Right ventricle myocardium inferior (tissue), 1 donor: Measurements from ENCODE around the gene NRP1. TPM values are rescaled to one million over a fixed set of nuclear protein-coding genes. Genes with fewer than 3 reads are reported as not detected.

ENCODE experiments used
- ATAC-seq: fragments of 200-7000 bp; cut with Tn5 transposase; one replicate; pipeline ENCODE4 v1.9.1; 2020; ENCODE audit warnings: mild to moderate bottlenecking, moderate library complexity
- DNase-seq: peaks from one replicate; pipeline ENCODE4 v3.0.0; 2021; ENCODE audit errors: missing footprints
- intact Hi-C: fragments of 100-400 bp; cut with DNase I; formaldehyde crosslinking; loops from one replicate; pipeline ENCODE4 v1.11.0; 2022
- total RNA-seq: library from RNA; stranded (reverse); fragmentation: NEBNext Ultra II Directional; extraction: Animal tissue kit (Norgen Biotek cat#: 25700); gene quantifications from one replicate; pipeline ENCODE4 v1.2.1, GENCODE V29; 2021
- donor health status: DM: no; HTN: yes; CAD: no; lungs with severe emphysema.

Gene NRP1
- total RNA-seq, 1 donor from 2014 or later: 175 TPM

- ATAC-seq (no peak), DNase-seq (no peak)
- intact Hi-C loops: no loop called here
These were observed 200.9 kb downstream of the NRP1 start for GRCh38 chr10:33133557-33133956.

GRCh38 chr10:33132626-33133025 is 201.8 kb downstream of the NRP1 start:
- intact Hi-C loops: no loop called here
- DNase-seq (no peak), ATAC-seq (no peak)

GRCh38 chr10:33129996-33130386 is 204.5 kb downstream of the NRP1 start:
- intact Hi-C loops: loop anchor here (10.0 kb wide), 1 partner anchor 205 kb away; the partner anchor contains the start of gene NRP1
- ATAC-seq (no peak), DNase-seq (no peak)

- intact Hi-C loops: loop anchor here (10.0 kb wide), 1 partner anchor 205 kb away; the partner anchor contains the start of gene NRP1
- DNase-seq (no peak), ATAC-seq (peak; percentile 64)
These were observed 205.1 kb downstream of the NRP1 start for GRCh38 chr10:33129141-33129995.

GRCh38 chr10:33127622-33128021 is 206.8 kb downstream of the NRP1 start:
- ATAC-seq: no peak
- intact Hi-C loops: loop anchor here (10.0 kb wide), 1 partner anchor 207 kb away; the partner anchor contains the start of gene NRP1
- no peak for DNase-seq
